HEK293T (cell line): ENCODE results near the gene NABP1.
A peak's percentile ranks its signal among the peaks of the same experiment; 100 is the strongest.

Experiments used
- CTCF ChIA-PET: fragments of 350-600 bp; formaldehyde crosslinking; extraction: SDS; loops from one replicate; lab custom pipeline; 2021; ENCODE audit warnings: antibody characterized with exemption, inconsistent platforms; lab: Yijun Ruan, JAX
- POLR2A ChIA-PET: fragments of 350-600 bp; formaldehyde crosslinking; extraction: SDS; loops from one replicate; lab custom pipeline; 2020; ENCODE audit warnings: antibody characterized with exemption, inconsistent platforms; lab: Yijun Ruan, JAX
- DNase-seq: peaks from one replicate; pipeline ENCODE4 v3.0.0; 2012; ENCODE audit warnings: mixed read lengths; ENCODE audit errors: extremely low spot score
- ARNT ChIP-seq: fragments of 450-650 bp; IDR thresholded peaks from 2 replicates; pipeline ENCODE4 v1.6.1; 2017; ENCODE audit warnings: mild to moderate bottlenecking
- BHLHE40 ChIP-seq: fragments of 450-650 bp; IDR thresholded peaks from 2 replicates; pipeline ENCODE4 v1.6.1; 2016; ENCODE audit warnings: mild to moderate bottlenecking, moderate library complexity, borderline replicate concordance
- CTBP1 ChIP-seq: fragments of 450-650 bp; IDR thresholded peaks from 2 replicates; pipeline ENCODE4 v1.6.1; 2016; ENCODE audit warnings: borderline replicate concordance
- ELF4 ChIP-seq: fragments of 450-650 bp; IDR thresholded peaks from 2 replicates; pipeline ENCODE4 v1.6.1; 2017; ENCODE audit warnings: antibody characterized with exemption
- FOXA1 ChIP-seq: fragments of 450-650 bp; IDR thresholded peaks from 2 replicates; pipeline ENCODE4 v1.6.1; 2016; ENCODE audit warnings: mild to moderate bottlenecking
- FOXK2 ChIP-seq: fragments of 450-650 bp; IDR thresholded peaks from 2 replicates; pipeline ENCODE4 v1.6.1; 2016; ENCODE audit warnings: mild to moderate bottlenecking
- FOXM1 ChIP-seq: fragments of 450-650 bp; IDR thresholded peaks from 2 replicates; pipeline ENCODE4 v1.6.1; 2017; ENCODE audit warnings: mild to moderate bottlenecking, borderline replicate concordance
- HDGF ChIP-seq: fragments of 450-650 bp; IDR thresholded peaks from 2 replicates; pipeline ENCODE4 v1.6.1; 2017; ENCODE audit warnings: antibody characterized with exemption, borderline replicate concordance
- L3MBTL2 ChIP-seq: fragments of 450-650 bp; conservative IDR thresholded peaks from 2 replicates; pipeline ENCODE4 v1.6.1; 2016; ENCODE audit warnings: mild to moderate bottlenecking
- LEF1 ChIP-seq: fragments of 450-650 bp; IDR thresholded peaks from 2 replicates; pipeline ENCODE4 v1.6.1; 2017; ENCODE audit warnings: mild to moderate bottlenecking, borderline replicate concordance
- NFRKB ChIP-seq: fragments of 450-650 bp; IDR thresholded peaks from 2 replicates; pipeline ENCODE4 v1.6.1; 2016; ENCODE audit warnings: mild to moderate bottlenecking, moderate library complexity
- SP1 ChIP-seq: fragments of 450-650 bp; IDR thresholded peaks from 2 replicates; pipeline ENCODE4 v1.6.1; 2017
- SUZ12 ChIP-seq: fragments of 450-650 bp; IDR thresholded peaks from 2 replicates; pipeline ENCODE4 v1.6.1; 2016; ENCODE audit warnings: mild to moderate bottlenecking
- TARDBP ChIP-seq: fragments of 450-650 bp; IDR thresholded peaks from 2 replicates; pipeline ENCODE4 v1.6.1; 2016
- ZNF384 ChIP-seq: fragments of 450-650 bp; IDR thresholded peaks from 2 replicates; pipeline ENCODE4 v1.6.1; 2016
- TF ChIP-seq, protein P1 (sequence below): fragments of 450-650 bp; IDR thresholded peaks from 2 replicates; pipeline ENCODE4 v1.6.1; 2016

Gene NABP1

GRCh38 chr2:191691016-191691735 lies 13.2 kb downstream of the NABP1 start:
- POLR2A ChIA-PET, result interaction anchor here (0.8 to 1.0 kb wide), 2 partner anchors 13 to 120 kb away, joined by 3 to 4 read pairs; partner anchors contain the start of gene NABP1
- CTCF ChIA-PET, result interaction anchor here (0.6 to 1.4 kb wide), 6 partner anchors 120 to 471 kb away, joined by 3 to 6 read pairs (median 4); no protein-coding TSS in a partner anchor
- no peak for TF ChIP-seq SUZ12
- TF ChIP-seq, protein P1, sequence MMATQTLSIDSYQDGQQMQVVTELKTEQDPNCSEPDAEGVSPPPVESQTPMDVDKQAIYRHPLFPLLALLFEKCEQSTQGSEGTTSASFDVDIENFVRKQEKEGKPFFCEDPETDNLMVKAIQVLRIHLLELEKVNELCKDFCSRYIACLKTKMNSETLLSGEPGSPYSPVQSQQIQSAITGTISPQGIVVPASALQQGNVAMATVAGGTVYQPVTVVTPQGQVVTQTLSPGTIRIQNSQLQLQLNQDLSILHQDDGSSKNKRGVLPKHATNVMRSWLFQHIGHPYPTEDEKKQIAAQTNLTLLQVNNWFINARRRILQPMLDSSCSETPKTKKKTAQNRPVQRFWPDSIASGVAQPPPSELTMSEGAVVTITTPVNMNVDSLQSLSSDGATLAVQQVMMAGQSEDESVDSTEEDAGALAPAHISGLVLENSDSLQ, result no peak
- TF ChIP-seq FOXA1, result no peak
- TF ChIP-seq HDGF, result no peak
- TF ChIP-seq L3MBTL2, result no peak
- no peak for TF ChIP-seq NFRKB
- no peak for TF ChIP-seq ELF4
- no peak for TF ChIP-seq BHLHE40
- no peak for TF ChIP-seq ZNF384
- no peak for TF ChIP-seq CTBP1
- no peak for TF ChIP-seq TARDBP
- no peak for TF ChIP-seq SP1
- TF ChIP-seq FOXK2, result no peak
- TF ChIP-seq ARNT, result no peak
- no peak for TF ChIP-seq FOXM1
- no peak for TF ChIP-seq LEF1
- DNase-seq, result peak; percentile 67

- no peak for DNase-seq
- ChIA-PET CTCF (interaction anchor here (0.9 to 1.4 kb wide), 6 partner anchors 121 to 471 kb away, joined by 3 to 6 read pairs (median 5); no protein-coding TSS in a partner anchor), POLR2A (interaction anchor here (0.8 kb wide), 1 partner anchor 14 kb away, joined by 3 read pairs; the partner anchor contains the start of gene NABP1)
- TF ChIP-seq SP1 (no peak), ARNT (no peak), FOXA1 (no peak), ELF4 (no peak), LEF1 (no peak), FOXM1 (no peak), L3MBTL2 (no peak), TARDBP (no peak), ZNF384 (no peak), HDGF (no peak), SUZ12 (no peak), FOXK2 (no peak)
- TF ChIP-seq, protein P1, result no peak
Measured at GRCh38 chr2:191691898-191692297, 14.0 kb downstream of the NABP1 start.

- ChIA-PET POLR2A (no interaction called here), CTCF (interaction anchor here (0.9 kb wide), 1 partner anchor 335 kb away, joined by 5 read pairs; no protein-coding TSS in a partner anchor)
- TF ChIP-seq HDGF, result no peak
- no peak for TF ChIP-seq LEF1
- TF ChIP-seq FOXK2, result no peak
- no peak for TF ChIP-seq ELF4
- no peak for TF ChIP-seq FOXM1
- TF ChIP-seq CTBP1, result no peak
- no peak for TF ChIP-seq TARDBP
- no peak for DNase-seq
Measured at GRCh38 chr2:191692502-191693115, 14.7 kb downstream of the NABP1 start.

DNA sequence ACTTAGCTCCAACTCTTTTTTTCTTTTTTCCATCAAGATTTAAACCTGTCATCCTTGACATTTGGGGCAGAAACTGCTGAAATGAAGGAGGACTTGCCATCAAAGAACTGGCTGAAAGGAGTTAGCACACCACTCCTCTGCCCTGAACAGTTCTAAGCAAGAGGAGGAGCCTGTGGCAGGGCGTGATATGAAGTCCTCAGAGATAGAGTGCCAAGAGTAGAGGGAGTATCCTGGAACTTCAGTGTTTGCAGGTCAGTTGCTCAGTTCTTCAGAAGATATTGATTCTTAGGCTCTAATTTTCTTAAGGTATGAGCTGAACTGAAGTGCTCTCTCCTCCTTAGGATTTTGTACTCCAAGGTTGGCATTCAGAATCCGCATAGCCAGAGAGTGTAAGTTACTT lies 15.2 kb downstream of the NABP1 start:
- TF ChIP-seq SP1 (no peak), ZNF384 (no peak), ELF4 (no peak), CTBP1 (no peak), BHLHE40 (no peak), LEF1 (no peak), NFRKB (no peak), L3MBTL2 (no peak), HDGF (no peak), FOXM1 (no peak), SUZ12 (no peak), ARNT (no peak), FOXA1 (no peak)
- POLR2A ChIA-PET, result no interaction called here
- DNase-seq, result no peak
- CTCF ChIA-PET, result no interaction called here

DNA sequence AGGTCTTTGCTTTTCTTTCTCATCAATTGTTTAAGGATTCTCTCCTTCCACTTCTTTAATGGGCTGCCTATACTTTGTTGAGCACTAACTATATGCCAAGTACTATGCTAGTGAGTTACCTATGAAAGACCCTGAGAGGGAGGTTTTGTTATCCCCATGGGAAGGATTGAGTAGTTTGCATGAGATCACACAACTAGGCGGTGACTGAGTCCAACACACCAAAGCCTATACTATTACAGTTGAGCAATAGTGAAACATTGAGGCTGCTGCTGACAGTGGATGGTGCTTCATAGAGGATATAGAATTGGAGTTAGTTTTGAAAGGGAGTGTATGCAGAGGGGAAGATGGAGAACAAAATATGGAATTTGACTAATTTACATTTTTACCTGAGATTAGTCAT lies 15.8 kb downstream of the NABP1 start:
- ChIA-PET POLR2A (no interaction called here), CTCF (no interaction called here)
- TF ChIP-seq ARNT, result no peak
- no peak for TF ChIP-seq FOXA1
- no peak for TF ChIP-seq TARDBP
- TF ChIP-seq L3MBTL2, result no peak
- no peak for TF ChIP-seq BHLHE40
- no peak for TF ChIP-seq FOXM1
- TF ChIP-seq, protein P1, result no peak
- no peak for DNase-seq
